ENCODE results near the gene STEAP3.
A peak's percentile ranks its signal among the peaks of the same experiment; 100 is the strongest.

STEAP3 gene

DNA sequence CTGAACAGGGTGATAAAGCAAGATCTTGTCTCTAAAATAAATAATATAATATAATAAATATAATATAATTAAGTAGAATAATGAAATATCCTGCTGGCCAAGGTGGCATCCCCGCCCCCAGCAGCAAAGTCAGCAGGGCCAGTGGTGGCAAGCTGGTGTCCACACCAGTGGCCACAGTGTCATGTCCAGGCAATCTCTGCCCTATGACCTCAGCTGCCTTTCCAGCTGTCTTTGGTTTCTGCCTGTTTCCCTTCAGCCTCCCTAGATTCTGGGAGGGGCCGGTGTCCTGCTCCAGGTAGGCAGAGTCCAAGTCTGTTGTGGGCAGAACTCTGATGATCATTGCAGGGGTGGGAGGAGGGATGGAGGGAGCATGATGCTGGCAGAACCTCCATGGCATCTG lies 16.2 kb upstream of the STEAP3 start:
- FAIRE-seq (no peak), DNase-seq (ENCODE audit: insufficient read length, low spot score) (no peak)
- no peak for TF ChIP-seq POLR2A (IDR thresholded peaks at IDR 0.05; ENCODE audit: low read depth, low read length)

- peak; percentile 97 for FAIRE-seq
- TF ChIP-seq POLR2A (IDR thresholded peaks at IDR 0.05; ENCODE audit: low read depth, low read length): no peak
- peak; percentile 95 for DNase-seq (ENCODE audit: insufficient read length, low spot score)
Observed at GRCh38 chr2:119208791-119209203, 14.8 kb upstream of the STEAP3 start.

- TF ChIP-seq POLR2A (IDR thresholded peaks at IDR 0.05; ENCODE audit: low read depth, low read length): no peak
- DNase-seq (ENCODE audit: insufficient read length, low spot score): no peak
- FAIRE-seq: no peak
Observed at GRCh38 chr2:119212139-119212800, 11.4 kb upstream of the STEAP3 start.

DNA sequence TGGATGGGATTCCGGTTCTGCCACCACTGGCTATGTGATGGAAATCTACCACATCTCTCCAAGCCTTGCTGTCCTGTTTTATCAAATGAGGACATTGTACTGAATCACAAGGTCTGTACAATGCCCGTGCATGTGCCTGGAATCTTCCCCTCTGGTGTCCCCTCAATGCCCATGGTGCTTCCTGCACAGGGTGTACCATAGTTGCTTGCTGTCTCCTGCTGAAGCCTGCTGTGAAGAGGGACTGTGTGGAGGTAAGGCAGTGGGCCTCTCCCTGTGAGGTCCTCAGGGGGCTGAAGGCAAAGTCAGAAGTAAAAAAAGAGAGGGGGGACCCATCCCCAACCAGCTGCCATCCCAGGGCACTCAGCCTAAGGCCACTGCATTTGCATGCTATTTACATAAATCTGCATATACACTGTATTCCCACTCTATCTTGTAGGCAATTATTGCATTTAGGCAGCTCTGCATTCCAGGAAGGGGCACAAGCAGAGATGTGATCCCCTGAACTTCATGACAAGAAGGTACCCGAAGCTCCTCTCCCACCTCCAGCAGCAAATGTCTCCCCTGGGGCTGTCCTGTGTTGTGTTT lies 9.1 kb upstream of the STEAP3 start:
- no peak for FAIRE-seq
- DNase-seq (ENCODE audit: insufficient read length, low spot score): no peak
- no peak for TF ChIP-seq POLR2A (IDR thresholded peaks at IDR 0.05; ENCODE audit: low read depth, low read length)

- FAIRE-seq: no peak
- DNase-seq (ENCODE audit: insufficient read length, low spot score): no peak
- no peak for TF ChIP-seq POLR2A (IDR thresholded peaks at IDR 0.05; ENCODE audit: low read depth, low read length)
Observed at GRCh38 chr2:119216994-119217393, 6.6 kb upstream of the STEAP3 start.

GRCh38 chr2:119218478-119219064 lies 5.1 kb upstream of the STEAP3 start:
- no peak for FAIRE-seq
- no peak for TF ChIP-seq POLR2A (IDR thresholded peaks at IDR 0.05; ENCODE audit: low read depth, low read length)
- DNase-seq (ENCODE audit: insufficient read length, low spot score): no peak

DNA sequence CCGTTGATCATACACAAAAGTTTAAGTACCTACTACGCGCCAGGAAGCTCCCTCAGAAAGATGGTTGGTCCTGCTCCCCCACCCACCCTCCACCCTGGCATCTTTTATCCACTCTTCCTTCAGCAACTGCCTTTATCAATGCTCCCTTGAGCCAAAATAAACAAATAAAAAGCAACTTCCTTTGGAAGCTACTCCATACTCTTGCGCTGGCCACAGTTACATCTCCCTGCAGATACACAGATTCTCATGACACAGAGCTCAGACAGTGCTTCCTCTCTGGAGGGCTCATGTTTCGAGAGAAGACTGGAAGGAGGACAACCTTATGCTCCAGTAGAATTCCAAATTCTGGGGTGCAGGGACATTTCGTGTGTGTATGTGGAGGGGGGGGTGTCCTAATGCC lies 3.8 kb upstream of the STEAP3 start:
- TF ChIP-seq POLR2A (IDR thresholded peaks at IDR 0.05; ENCODE audit: low read depth, low read length): no peak
- DNase-seq (ENCODE audit: insufficient read length, low spot score) (no peak), FAIRE-seq (no peak)

DNA sequence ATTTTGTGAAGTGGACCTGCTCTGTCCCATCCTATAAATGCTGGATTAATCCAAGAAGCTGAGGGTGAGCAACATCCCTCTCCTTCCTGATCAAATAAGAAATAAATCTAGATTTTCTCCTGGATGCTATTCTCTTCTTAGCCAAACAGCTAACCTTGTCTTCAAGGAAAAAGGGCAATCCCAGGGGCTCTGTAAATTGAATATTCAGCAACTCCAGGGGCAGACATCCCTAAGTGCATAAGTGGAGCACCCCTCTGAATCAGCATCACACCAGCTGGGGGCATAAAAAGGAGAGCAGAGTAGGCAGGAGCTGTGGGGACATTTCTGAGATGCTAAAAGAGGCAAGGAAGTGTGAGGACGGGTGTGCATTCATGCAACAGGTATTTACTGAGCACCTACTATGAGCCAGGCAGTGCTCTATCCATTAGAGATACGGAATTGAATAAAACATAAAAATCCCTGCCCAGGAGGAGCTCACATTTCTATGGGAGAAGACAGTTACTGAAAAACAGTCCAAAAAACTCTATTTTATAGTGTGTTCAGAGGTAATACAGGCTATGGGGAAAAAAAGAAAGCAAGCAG lies 2.8 kb upstream of the STEAP3 start:
- TF ChIP-seq POLR2A (IDR thresholded peaks at IDR 0.05; ENCODE audit: low read depth, low read length): no peak
- FAIRE-seq (no peak), DNase-seq (ENCODE audit: insufficient read length, low spot score) (no peak)

- no peak for TF ChIP-seq POLR2A (IDR thresholded peaks at IDR 0.05; ENCODE audit: low read depth, low read length)
- FAIRE-seq (no peak), DNase-seq (ENCODE audit: insufficient read length, low spot score) (no peak)
Observed at GRCh38 chr2:119221609-119222008, 2.0 kb upstream of the STEAP3 start.

GRCh38 chr2:119222213-119222612 lies 1.4 kb upstream of the STEAP3 start:
- FAIRE-seq (no peak), DNase-seq (ENCODE audit: insufficient read length, low spot score) (no peak)
- no peak for TF ChIP-seq POLR2A (IDR thresholded peaks at IDR 0.05; ENCODE audit: low read depth, low read length)

GRCh38 chr2:119222863-119223520 lies 642 bp upstream of the STEAP3 start:
- TF ChIP-seq POLR2A (IDR thresholded peaks at IDR 0.05; ENCODE audit: low read depth, low read length): no peak
- DNase-seq (ENCODE audit: insufficient read length, low spot score) (no peak), FAIRE-seq (no peak)

DNA sequence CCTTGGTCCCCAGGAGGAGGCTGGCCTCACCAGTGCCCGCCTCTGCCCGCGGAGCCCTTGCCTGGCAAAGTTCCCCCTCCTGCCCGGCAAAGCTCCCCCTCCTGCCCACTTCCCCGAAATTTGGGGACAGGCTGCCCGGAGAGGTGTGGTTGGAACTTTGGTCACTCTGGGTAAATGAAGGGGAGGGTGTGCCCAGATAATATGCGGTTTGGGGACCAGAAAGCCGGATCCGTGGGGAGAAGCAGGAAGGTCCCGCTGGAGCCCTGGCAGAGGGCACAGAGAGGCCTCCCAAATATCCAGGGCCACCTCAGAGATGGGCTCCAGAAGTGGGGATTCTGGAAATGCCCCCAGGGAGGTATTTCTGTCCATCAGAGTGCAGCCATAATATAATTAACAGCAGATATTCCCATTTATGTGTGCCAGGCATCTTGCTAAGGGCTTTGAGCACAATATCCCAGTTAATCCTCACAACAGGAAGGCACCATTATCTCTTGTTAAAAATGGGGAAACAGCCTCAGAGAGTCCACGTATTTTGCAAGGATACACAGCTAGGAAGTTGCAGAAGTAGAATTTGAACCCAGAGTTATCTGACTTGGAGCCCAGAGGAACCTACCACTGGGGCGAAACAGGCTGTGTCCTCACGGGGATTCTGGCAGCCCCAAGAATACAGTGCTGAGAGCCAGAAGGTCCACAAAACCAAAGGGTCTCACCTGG lies 914 bp downstream of the STEAP3 start:
- FAIRE-seq: no peak
- no peak for DNase-seq (ENCODE audit: insufficient read length, low spot score)
- no peak for TF ChIP-seq POLR2A (IDR thresholded peaks at IDR 0.05; ENCODE audit: low read depth, low read length)

DNA sequence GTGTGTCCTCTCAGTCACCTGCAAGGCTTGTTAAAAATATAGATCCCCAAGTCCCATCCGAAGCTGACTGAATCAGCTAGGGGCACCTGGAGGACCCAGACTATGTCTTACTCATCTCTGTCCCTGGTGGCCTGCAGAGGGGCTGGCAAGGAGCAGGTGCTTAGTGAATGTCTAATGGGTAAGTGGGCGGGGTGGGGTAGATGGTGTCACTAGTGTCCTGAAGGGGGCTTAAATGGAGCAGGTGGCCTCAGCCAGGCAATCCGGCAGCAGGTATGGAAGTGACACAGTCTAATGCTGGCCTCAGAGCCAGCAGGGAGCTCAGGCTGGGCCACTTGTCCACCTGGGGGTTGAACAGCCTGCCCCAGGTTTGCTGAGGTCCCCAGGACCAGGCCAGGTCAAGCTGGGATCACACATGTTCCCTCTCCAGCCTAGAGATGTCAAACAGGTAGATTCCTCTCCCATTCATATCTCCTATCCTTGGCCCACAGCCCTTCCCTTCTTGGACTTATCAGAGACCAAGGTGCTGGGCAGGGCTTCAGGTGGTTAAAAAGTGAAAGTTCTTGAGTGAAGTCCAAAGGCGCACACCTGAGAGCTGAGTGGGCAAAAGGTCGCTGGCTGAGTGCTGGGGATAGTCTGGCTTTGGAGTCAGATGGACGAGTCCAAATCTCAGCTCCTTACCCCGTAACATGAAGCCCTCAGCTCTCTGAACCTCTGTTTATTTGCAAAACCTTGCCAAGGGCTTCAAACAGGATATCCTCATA lies 1.7 kb downstream of the STEAP3 start:
- TF ChIP-seq POLR2A (IDR thresholded peaks at IDR 0.05; ENCODE audit: low read depth, low read length): no peak
- FAIRE-seq (no peak), DNase-seq (ENCODE audit: insufficient read length, low spot score) (no peak)

Data from H54 (cell line).